Lung (tissue), 13 donors: ENCODE measurements around the gene TLR9. TPM values are rescaled to one million over a fixed set of nuclear protein-coding genes. Genes with fewer than 3 reads are reported as not detected.

Experiments used
- ATAC-seq: fragments of 200-7000 bp; cut with Tn5 transposase; one replicate; pipeline ENCODE4 v1.9.1; 2020; ENCODE audit warnings: moderate number of reproducible peaks; ENCODE audit not compliant: insufficient read depth, low FRiP score
- DNase-seq, 3 donors: peaks; one replicate each; pipeline ENCODE4 v3.0.0-alpha.2; 2013 to 2017
- H3K27ac ChIP-seq, 2 donors: one replicate each; pipeline ENCODE4 v1.5.1; 2013; ENCODE audit warnings: mild to moderate bottlenecking in 2 of 2, moderate library complexity in 2 of 2, control low read depth in 1 of 2, inconsistent platforms in 1 of 2, low read depth in 1 of 2, low read length in 1 of 2
- H3K27me3 ChIP-seq, 3 donors: one replicate each; pipeline ENCODE4 v1.5.1; 2013; ENCODE audit warnings: low read length in 2 of 3; ENCODE audit not compliant: control insufficient read depth in 3 of 3, insufficient read depth in 3 of 3
- H3K36me3 ChIP-seq, 4 donors: one replicate each; pipeline ENCODE4 v1.5.1; 2013; ENCODE audit warnings: low read length in 4 of 4, mild to moderate bottlenecking in 1 of 4, moderate library complexity in 1 of 4; ENCODE audit not compliant: control insufficient read depth in 4 of 4, insufficient read depth in 4 of 4
- H3K4me1 ChIP-seq, 5 donors: one replicate each; pipeline ENCODE4 v1.5.1; 2013; ENCODE audit warnings: low read length in 5 of 5, mild to moderate bottlenecking in 2 of 5, moderate library complexity in 1 of 5; ENCODE audit not compliant: control insufficient read depth in 5 of 5, insufficient read depth in 5 of 5
- H3K4me3 ChIP-seq: one replicate; pipeline ENCODE4 v1.5.1; 2013; ENCODE audit warnings: mild to moderate bottlenecking, control low read depth, moderate library complexity
- H3K9ac ChIP-seq, 2 donors: one replicate each; pipeline ENCODE4 v1.5.1; 2013; ENCODE audit warnings: low read length in 2 of 2, control low read depth in 1 of 2; ENCODE audit not compliant: insufficient read depth in 1 of 2
- H3K9me3 ChIP-seq, 4 donors: one replicate each; pipeline ENCODE4 v1.5.1; 2013; ENCODE audit warnings: low read length in 3 of 4, mild to moderate bottlenecking in 1 of 4, moderate library complexity in 1 of 4; ENCODE audit not compliant: control insufficient read depth in 4 of 4, insufficient read depth in 3 of 4
- WGBS, 2 donors: extraction: QIAGEN DNeasy Blood & Tissue Kit; methylation state at CpG; one replicate each; pipeline ENCODE4 v1.1.7; 2013; 5-methylcytosine and 5-hydroxymethylcytosine counted together
- polyA plus RNA-seq, 2 donors: library from polyadenylated mRNA; stranded (reverse); fragments of 200-250 nt; gene quantifications; one replicate each; pipeline ENCODE4 v1.2.1, GENCODE V29; 2013
- small RNA-seq: library from RNA; depleted of rRNA; stranded (forward); fragments of <200 nt; gene quantifications from one replicate; pipeline ENCODE3, GENCODE V24; 2014; ENCODE audit warnings: low replicate concordance
- total RNA-seq, 2 donors: library from RNA; depleted of rRNA in 1 of 2; stranded (reverse); fragments of >200 nt in 1 of 2; gene quantifications; one replicate each; pipeline ENCODE4 v1.2.1, GENCODE V29; 2014 to 2021
- TF ChIP-seq, protein P1 (sequence below): IDR thresholded peaks from 2 replicates; pipeline ENCODE4 v1.5.1; 2012; ENCODE audit warnings: mild to moderate bottlenecking; ENCODE audit errors: control extremely low read depth, extremely low read depth
- donor health status: control.
- donor health status: control.
- donor health status: Bipolar disorder and iron deficiency.
- donor health status: healthy.
- donor health status: DM: yes; HTN: yes; CAD: no.

Gene TLR9
- total and polyA plus RNA-seq, 4 donors, result 0.20 to 1.1 (median 0.37) TPM

DNA sequence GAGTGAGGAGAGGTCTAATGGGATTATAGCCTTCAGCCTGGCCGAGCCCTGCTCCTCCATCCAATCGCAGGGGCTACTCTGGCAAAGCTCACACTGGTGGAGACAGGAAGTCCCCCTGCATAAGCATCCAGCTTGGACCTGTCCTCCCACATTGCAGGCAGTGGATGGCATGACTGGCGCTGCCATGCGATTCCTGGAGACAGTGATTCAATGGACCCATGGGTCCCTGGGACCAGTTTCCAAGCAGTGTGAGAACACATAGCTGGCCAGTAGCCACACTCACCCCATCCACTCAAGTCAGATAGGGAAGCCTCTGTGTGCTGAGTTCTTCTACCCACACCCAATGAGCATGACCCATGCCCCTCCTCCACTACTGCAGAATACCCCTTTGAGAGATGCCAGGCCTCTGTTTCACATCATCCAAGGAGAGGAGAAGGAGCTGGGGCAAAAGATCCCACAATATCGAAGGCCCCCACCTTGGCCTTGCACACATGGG is 53.1 kb downstream of the TLR9 start:
- Histone ChIP-seq H3K27ac (no peak overlapping the region), H3K27me3 (no peaks in the 10 kb centered on the region), H3K4me1 (peaks cover 0 to 9% (median 6%) of the 10 kb centered on the region in 5 donors), H3K4me3 (no peak overlapping the region), H3K9ac (no peak overlapping the region), H3K36me3 (no peaks in the 10 kb centered on the region), H3K9me3 (no peaks in the 10 kb centered on the region)
- DNase-seq, result no peak
- WGBS, 2 donors, result 95 to 96% methylated on average over 5 of the region's 5 CpGs
- no peak for ATAC-seq
- TF ChIP-seq, protein P1, sequence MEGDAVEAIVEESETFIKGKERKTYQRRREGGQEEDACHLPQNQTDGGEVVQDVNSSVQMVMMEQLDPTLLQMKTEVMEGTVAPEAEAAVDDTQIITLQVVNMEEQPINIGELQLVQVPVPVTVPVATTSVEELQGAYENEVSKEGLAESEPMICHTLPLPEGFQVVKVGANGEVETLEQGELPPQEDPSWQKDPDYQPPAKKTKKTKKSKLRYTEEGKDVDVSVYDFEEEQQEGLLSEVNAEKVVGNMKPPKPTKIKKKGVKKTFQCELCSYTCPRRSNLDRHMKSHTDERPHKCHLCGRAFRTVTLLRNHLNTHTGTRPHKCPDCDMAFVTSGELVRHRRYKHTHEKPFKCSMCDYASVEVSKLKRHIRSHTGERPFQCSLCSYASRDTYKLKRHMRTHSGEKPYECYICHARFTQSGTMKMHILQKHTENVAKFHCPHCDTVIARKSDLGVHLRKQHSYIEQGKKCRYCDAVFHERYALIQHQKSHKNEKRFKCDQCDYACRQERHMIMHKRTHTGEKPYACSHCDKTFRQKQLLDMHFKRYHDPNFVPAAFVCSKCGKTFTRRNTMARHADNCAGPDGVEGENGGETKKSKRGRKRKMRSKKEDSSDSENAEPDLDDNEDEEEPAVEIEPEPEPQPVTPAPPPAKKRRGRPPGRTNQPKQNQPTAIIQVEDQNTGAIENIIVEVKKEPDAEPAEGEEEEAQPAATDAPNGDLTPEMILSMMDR, result no peak

DNA sequence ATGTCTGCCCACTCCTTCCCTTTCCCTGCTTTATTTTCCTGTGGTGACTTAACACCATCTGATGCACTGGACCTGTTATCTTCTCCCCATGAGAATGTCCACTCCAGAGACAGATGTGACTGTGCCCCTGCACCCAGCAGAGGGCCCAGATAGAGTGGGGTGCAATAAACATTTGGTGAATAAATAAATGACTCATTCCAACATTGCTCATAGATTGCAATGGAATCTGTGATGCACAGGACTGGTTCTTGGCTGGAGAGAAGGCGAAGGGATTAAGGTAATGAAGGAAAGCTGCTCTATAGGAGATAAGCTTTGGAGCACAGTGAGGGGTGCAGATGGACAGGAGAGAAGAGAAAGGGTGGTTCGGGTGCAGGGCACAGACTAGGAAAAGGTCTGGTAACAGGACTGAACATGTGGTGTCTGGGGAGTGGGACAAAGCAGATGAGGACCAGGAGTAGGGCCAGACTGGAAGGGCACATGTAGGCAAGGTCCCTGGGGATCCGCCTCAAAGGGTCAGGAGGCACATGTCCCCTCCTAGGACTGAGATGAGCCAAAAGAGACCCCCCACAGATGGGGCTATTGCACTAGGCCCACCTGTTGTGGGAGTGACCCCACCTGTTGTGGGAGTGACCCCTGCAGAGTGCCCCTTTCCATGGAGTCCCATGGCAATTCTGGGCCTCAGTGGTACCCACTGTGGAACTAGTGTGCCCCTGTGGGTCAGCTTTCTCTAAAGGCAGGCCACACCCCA is 53.8 kb downstream of the TLR9 start:
- no peak for ATAC-seq
- TF ChIP-seq, protein P1, result no peak
- Histone ChIP-seq H3K9me3 (no peaks in the 10 kb centered on the region), H3K4me1 (peaks cover 0 to 6% (median 3%) of the 10 kb centered on the region in 5 donors), H3K4me3 (no peak overlapping the region), H3K36me3 (no peaks in the 10 kb centered on the region), H3K27me3 (no peaks in the 10 kb centered on the region), H3K9ac (no peak overlapping the region), H3K27ac (no peak overlapping the region)
- WGBS, 2 donors, result 88 to 98% methylated on average over 3 of the region's 3 CpGs
- no peak for DNase-seq

Small RNA genes within 50 kb of the gene (small RNA-seq; reads per million reads assigned to genes)
- gene MIRLET7G, result 2,374 reads per million, percentile 100 among the genes with 10 or more reads in this experiment

Other genes starting within 250 kb of the TLR9 start
- gene ACY1, start 242.1 kb downstream of the TLR9 start, total RNA-seq, result 10 to 100 TPM; 19.6 to 52.6 TPM
- gene ACY1, start 242.1 kb downstream of the TLR9 start, polyA plus RNA-seq, result 10 to 100 TPM; 31.7 to 46.2 TPM
- 100 to 1,000 TPM; 711 to 912 TPM for gene RPL29, start 229.8 kb downstream of the TLR9 start, total RNA-seq
- gene RPL29, start 229.8 kb downstream of the TLR9 start, polyA plus RNA-seq, result 1,000 to 10,000 TPM; 1,556 to 2,402 TPM
- gene DUSP7, start 169.1 kb downstream of the TLR9 start, total RNA-seq, result 10 to 100 TPM; 16.5 to 36.2 TPM
- 10 to 100 TPM; 10.2 to 25.2 TPM for gene DUSP7, start 169.1 kb downstream of the TLR9 start, polyA plus RNA-seq
- 1 to 10 TPM; 3.9 to 5.4 TPM for gene POC1A, start 71.2 kb downstream of the TLR9 start, total RNA-seq
- gene POC1A, start 71.2 kb downstream of the TLR9 start, polyA plus RNA-seq, result 1 to 10 TPM; 2.3 to 4.1 TPM
- 10 to 100 TPM; 38.7 to 85.1 TPM for gene ALAS1, start 27.5 kb downstream of the TLR9 start, total RNA-seq
- 10 to 100 TPM; 56.8 to 57.6 TPM for gene ALAS1, start 27.5 kb downstream of the TLR9 start, polyA plus RNA-seq
- gene TWF2, start 13.5 kb upstream of the TLR9 start, total RNA-seq, result 10 to 100 TPM; 25.7 to 90.3 TPM
- 100 to 1,000 TPM in 1 of 2 donors, 10 to 100 TPM in 1; 31.1 to 104 TPM for gene TWF2, start 13.5 kb upstream of the TLR9 start, polyA plus RNA-seq
- gene PPM1M, start 20.1 kb upstream of the TLR9 start, total RNA-seq, result 10 to 100 TPM; 18.2 to 45.0 TPM
- 10 to 100 TPM; 25.0 to 53.6 TPM for gene PPM1M, start 20.1 kb upstream of the TLR9 start, polyA plus RNA-seq
- 10 to 100 TPM; 61.0 to 72.8 TPM for gene WDR82, start 53.0 kb upstream of the TLR9 start, total RNA-seq
- gene WDR82, start 53.0 kb upstream of the TLR9 start, polyA plus RNA-seq, result 10 to 100 TPM; 19.4 to 41.2 TPM
- gene GLYCTK, start 62.2 kb upstream of the TLR9 start, total RNA-seq, result 10 to 100 TPM in 1 of 2 donors, 1 to 10 TPM in 1; 8.7 to 22.3 TPM
- 10 to 100 TPM; 12.4 to 14.0 TPM for gene GLYCTK, start 62.2 kb upstream of the TLR9 start, polyA plus RNA-seq
- 10 to 100 TPM; 14.5 to 21.5 TPM for gene DNAH1, start 90.7 kb upstream of the TLR9 start, total RNA-seq
- 1 to 10 TPM; 6.1 to 8.3 TPM for gene DNAH1, start 90.7 kb upstream of the TLR9 start, polyA plus RNA-seq
- 10 to 100 TPM; 39.9 to 76.4 TPM for gene BAP1, start 184.4 kb upstream of the TLR9 start, total RNA-seq
- gene BAP1, start 184.4 kb upstream of the TLR9 start, polyA plus RNA-seq, result 10 to 100 TPM; 57.0 to 57.4 TPM
- gene PHF7, start 185.0 kb upstream of the TLR9 start, total RNA-seq, result 1 to 10 TPM; 6.5 to 7.1 TPM
- gene PHF7, start 185.0 kb upstream of the TLR9 start, polyA plus RNA-seq, result 1 to 10 TPM; 3.9 to 5.4 TPM
- 10 to 100 TPM; 10.6 to 30.8 TPM for gene SEMA3G, start 219.5 kb upstream of the TLR9 start, total RNA-seq
- 10 to 100 TPM in 1 of 2 donors, 1 to 10 TPM in 1; 5.1 to 19.1 TPM for gene SEMA3G, start 219.5 kb upstream of the TLR9 start, polyA plus RNA-seq
- 10 to 100 TPM; 31.3 to 35.6 TPM for gene TNNC1, start 228.4 kb upstream of the TLR9 start, total RNA-seq
- 100 to 1,000 TPM in 1 of 2 donors, 10 to 100 TPM in 1; 17.3 to 250 TPM for gene TNNC1, start 228.4 kb upstream of the TLR9 start, polyA plus RNA-seq
- 100 to 1,000 TPM in 1 of 2 donors, 10 to 100 TPM in 1; 80.0 to 127 TPM for gene NISCH, start 230.0 kb upstream of the TLR9 start, total RNA-seq
- gene NISCH, start 230.0 kb upstream of the TLR9 start, polyA plus RNA-seq, result 10 to 100 TPM; 37.8 to 47.3 TPM